ENCODE results near the gene ZNF837. TPM values are rescaled to one million over a fixed set of nuclear protein-coding genes. Genes with fewer than 3 reads are reported as not detected.

ZNF837 gene
- total and polyA plus RNA-seq, 2 of the 4 experiments (the other 2 are of a cell fraction): 0.54 to 1.2 TPM

DNA sequence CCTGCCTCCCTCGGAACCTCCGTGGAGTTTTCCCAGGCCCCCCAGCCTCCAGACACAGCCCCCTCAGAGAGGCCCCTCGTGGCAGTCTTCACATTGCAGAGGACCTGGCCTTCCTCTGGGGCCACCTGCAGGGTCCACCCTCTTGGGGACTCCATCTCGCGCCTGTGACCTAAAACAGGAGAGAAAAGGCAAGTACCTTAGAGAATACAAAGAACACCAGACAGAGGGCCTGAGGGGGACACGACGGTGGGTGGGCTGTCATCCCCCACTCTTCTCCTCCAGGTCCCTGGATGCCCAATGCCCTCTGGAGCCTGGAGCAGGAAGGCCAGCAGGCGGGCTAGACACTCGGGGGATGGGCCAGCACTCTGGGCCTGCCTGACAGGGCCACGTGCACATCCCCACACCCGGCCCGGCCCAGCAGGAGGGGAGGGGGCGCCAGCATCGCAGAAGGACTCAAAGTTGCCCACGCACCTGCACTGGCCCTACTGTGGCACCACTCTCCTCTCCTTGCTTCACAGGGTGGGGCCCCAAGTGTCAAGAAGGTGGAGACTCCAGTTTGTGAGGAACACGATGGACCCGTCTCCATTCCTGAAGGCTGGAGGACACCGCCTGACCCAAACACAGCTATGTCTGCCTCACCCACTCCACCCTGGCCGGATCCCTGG lies 23.2 kb downstream of the ZNF837 start:
- Histone ChIP-seq H3K23ac (ENCODE audit: low read depth, low read length) (no peak overlapping the region), H4K8ac (ENCODE audit: low read depth in 2 of 2, low read length in 2 of 2) (no peak overlapping the region), H4K20me1 (ENCODE audit: insufficient read depth, low read length) (peaks cover 8% of the 10 kb centered on the region; the same call in 1 of the 2 replicates), H3K9me1 (ENCODE audit: insufficient read depth, low read length) (peaks cover 8% of the 10 kb centered on the region), H3K9ac (ENCODE audit: low read depth, low read length) (no peak overlapping the region), H3K4ac (ENCODE audit: low read depth, low read length) (no peak overlapping the region), H3K14ac (replicated peaks; ENCODE audit: low read depth, low read length) (no peak overlapping the region), H3K9me3 (ENCODE audit: control insufficient read depth, insufficient read depth, low read length) (no peaks in the 10 kb centered on the region), H3K4me1 (ENCODE audit: control insufficient read depth, insufficient read depth, low read length) (peaks cover 11% of the 10 kb centered on the region), H2BK20ac (ENCODE audit: low read depth, low read length) (no peak overlapping the region), H3K4me2 (ENCODE audit: low read depth, low read length) (no peak overlapping the region), H4K5ac (ENCODE audit: low read depth, low read length) (no peak overlapping the region), H3K27me3 (ENCODE audit: control insufficient read depth, insufficient read depth, low read length) (peaks cover 10% of the 10 kb centered on the region), H2AFZ (replicated peaks; ENCODE audit: low read length, poor library complexity) (no peak overlapping the region), H2BK5ac (ENCODE audit: low read depth, low read length, poor library complexity, severe bottlenecking) (no peak overlapping the region), H3K27ac (ENCODE audit: insufficient read depth, low read length) (no peak overlapping the region), H3K79me1 (ENCODE audit: low read depth in 1 of 2, low read length in 2 of 2) (peaks cover 0 to 5% of the 10 kb centered on the region in 2 experiments; a peak in 3 of 4 replicates), H3K18ac (ENCODE audit: low read depth, low read length) (no peak overlapping the region), H4K91ac (ENCODE audit: insufficient read depth, low read depth, low read length) (no peak overlapping the region), H3K4me3 (ENCODE audit: insufficient read depth, low read depth, low read length) (no peak overlapping the region), H2AK9ac (replicated peaks; ENCODE audit: low read depth, low read length, poor library complexity) (peak overlapping the region; percentile 15), H2BK15ac (ENCODE audit: low read depth, low read length) (no peak overlapping the region), H2AK5ac (ENCODE audit: low read depth, low read length) (no peak overlapping the region), H3K56ac (ENCODE audit: extremely low read depth, insufficient read depth, low read length) (no peak overlapping the region), H3K36me3 (ENCODE audit: control insufficient read depth, insufficient read depth, low read length) (peaks cover 3% of the 10 kb centered on the region; the same call in 1 of the 2 replicates), H2BK120ac (ENCODE audit: low read depth, low read length) (no peak overlapping the region)
- TF ChIP-seq MAZ (IDR thresholded peaks at IDR 0.05; ENCODE audit: borderline replicate concordance, low read depth, low read length): no peak
- no peak for TF ChIP-seq RCOR1 (IDR thresholded peaks at IDR 0.05; ENCODE audit: insufficient replicate concordance, low read length)
- no peak for TF ChIP-seq MXI1 (IDR thresholded peaks at IDR 0.05; ENCODE audit: borderline replicate concordance, low read depth, low read length)
- no peak for TF ChIP-seq CHD1 (IDR thresholded peaks at IDR 0.05; ENCODE audit: low read depth, low read length)
- no peak for TF ChIP-seq POLR2A (IDR thresholded peaks at IDR 0.05; ENCODE audit: low read depth, low read length)
- no peak for TF ChIP-seq NFE2L2 (IDR thresholded peaks at IDR 0.05; ENCODE audit: low read depth, low read length)
- TF ChIP-seq USF2 (IDR thresholded peaks at IDR 0.05; ENCODE audit: low read depth, low read length): no peak
- TF ChIP-seq, protein P1, sequence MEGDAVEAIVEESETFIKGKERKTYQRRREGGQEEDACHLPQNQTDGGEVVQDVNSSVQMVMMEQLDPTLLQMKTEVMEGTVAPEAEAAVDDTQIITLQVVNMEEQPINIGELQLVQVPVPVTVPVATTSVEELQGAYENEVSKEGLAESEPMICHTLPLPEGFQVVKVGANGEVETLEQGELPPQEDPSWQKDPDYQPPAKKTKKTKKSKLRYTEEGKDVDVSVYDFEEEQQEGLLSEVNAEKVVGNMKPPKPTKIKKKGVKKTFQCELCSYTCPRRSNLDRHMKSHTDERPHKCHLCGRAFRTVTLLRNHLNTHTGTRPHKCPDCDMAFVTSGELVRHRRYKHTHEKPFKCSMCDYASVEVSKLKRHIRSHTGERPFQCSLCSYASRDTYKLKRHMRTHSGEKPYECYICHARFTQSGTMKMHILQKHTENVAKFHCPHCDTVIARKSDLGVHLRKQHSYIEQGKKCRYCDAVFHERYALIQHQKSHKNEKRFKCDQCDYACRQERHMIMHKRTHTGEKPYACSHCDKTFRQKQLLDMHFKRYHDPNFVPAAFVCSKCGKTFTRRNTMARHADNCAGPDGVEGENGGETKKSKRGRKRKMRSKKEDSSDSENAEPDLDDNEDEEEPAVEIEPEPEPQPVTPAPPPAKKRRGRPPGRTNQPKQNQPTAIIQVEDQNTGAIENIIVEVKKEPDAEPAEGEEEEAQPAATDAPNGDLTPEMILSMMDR (conservative IDR thresholded peaks at IDR 0.05; ENCODE audit: low read depth, low read length): no peak
- TF ChIP-seq, protein P2, sequence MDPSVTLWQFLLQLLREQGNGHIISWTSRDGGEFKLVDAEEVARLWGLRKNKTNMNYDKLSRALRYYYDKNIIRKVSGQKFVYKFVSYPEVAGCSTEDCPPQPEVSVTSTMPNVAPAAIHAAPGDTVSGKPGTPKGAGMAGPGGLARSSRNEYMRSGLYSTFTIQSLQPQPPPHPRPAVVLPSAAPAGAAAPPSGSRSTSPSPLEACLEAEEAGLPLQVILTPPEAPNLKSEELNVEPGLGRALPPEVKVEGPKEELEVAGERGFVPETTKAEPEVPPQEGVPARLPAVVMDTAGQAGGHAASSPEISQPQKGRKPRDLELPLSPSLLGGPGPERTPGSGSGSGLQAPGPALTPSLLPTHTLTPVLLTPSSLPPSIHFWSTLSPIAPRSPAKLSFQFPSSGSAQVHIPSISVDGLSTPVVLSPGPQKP (IDR thresholded peaks at IDR 0.05; ENCODE audit: borderline replicate concordance, low read depth, low read length): no peak
- ATAC-seq (ENCODE audit: low read depth) (no peak), DNase-seq (no peak)
- 60% methylated on average over 10 of the region's 19 CpGs; no CpG with 5 or more reads in 1 of the 2 experiments for WGBS, 2 experiments (ENCODE audit: extremely low coverage in 2 of 2, insufficient read length in 1 of 2)
- no TSS peak for BruUV-seq (replicated peaks)
- ChIA-PET CTCF (no interaction called here), POLR2A (ENCODE audit: unreplicated experiment) (no interaction called here)
- dilution Hi-C loops (cut with HindIII; ENCODE audit: low sequenced_read_pairs, unreplicated experiment): no loop called here
- in situ Hi-C loops (cut with MboI; ENCODE audit: low sequenced_read_pairs): no loop called here
- intact Hi-C loops (cut with micrococcal nuclease): no loop called here

Measured in IMR-90 (cell line).